NCI-H1092 (cell line): Measurements from ENCODE around the gene HHATL.

Experiments
- DNase-seq: peaks from one replicate; lab custom pipeline; 2025; lab: John Stamatoyannopoulos, UW

Gene HHATL, protein sequence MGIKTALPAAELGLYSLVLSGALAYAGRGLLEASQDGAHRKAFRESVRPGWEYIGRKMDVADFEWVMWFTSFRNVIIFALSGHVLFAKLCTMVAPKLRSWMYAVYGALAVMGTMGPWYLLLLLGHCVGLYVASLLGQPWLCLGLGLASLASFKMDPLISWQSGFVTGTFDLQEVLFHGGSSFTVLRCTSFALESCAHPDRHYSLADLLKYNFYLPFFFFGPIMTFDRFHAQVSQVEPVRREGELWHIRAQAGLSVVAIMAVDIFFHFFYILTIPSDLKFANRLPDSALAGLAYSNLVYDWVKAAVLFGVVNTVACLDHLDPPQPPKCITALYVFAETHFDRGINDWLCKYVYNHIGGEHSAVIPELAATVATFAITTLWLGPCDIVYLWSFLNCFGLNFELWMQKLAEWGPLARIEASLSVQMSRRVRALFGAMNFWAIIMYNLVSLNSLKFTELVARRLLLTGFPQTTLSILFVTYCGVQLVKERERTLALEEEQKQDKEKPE

DNA sequence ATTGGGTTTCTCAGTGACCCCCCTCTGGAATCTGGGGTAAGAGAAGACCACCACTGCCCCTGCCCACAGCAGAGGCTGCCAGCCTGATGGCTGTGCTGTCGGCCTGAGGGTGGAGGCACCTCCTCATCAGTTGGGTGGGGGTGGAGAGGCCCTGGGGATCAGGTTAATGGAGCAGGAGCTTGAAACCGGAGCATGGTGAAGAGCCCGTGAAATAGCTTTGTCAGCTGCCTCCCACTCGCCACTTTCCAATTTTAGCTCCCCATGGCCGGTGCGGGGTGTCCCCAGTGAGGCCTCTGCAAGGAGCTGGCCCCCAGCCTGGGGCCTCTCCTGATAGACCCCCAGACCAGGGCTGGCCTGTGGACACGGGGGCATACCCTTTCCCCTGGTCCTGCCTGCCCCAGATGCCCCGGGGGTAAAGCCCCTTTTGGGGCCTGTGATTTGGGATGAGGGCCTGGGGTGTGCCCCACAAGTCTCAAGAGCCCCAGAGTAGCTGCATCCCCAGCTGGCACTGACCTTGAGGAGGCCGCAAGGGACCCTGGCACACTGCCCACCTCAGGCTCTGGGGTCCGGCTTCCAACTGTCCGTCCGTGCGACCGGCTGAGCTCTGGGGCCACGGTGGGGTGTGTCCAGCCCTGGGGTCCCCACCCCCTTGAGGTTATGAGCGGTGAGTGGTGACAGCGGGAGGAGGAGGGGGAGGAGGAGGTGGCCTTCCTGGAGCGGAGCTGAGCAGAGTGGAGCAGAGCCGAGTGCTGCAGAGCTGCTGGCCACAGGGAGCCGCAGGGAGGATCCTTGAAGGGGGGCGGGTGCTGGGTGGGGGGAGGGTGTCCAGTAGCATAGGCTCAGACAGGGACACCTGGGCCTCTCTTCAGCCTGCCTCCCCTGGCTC lies at the start of gene HHATL:
TSS of gene HHATL (minus strand) at position 733 of the 886 bp plus-strand sequence. CDS start 1,972 bp downstream, outside the sequence.
- no peak for DNase-seq

DNA sequence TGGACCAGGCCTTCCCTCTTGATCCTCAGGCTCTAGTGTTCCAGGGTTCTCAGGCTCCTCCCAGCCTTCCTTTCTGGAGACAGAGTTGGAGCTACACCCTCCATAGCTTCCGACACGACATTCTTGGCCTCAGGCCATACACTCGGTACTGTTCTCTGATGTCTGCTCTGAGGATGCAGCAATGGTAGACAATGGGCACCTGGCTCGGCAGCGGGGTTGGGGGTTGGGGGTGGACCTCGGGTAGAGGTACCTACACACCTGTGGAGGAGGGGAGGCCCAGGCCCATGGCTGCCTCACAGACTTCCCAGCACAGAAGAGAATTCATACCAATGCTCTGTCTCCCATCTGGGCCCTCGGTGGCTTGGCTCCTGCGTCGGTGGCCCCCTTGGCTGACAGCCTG lies 49.0 kb upstream of the HHATL start:
- DNase-seq: no peak

DNA sequence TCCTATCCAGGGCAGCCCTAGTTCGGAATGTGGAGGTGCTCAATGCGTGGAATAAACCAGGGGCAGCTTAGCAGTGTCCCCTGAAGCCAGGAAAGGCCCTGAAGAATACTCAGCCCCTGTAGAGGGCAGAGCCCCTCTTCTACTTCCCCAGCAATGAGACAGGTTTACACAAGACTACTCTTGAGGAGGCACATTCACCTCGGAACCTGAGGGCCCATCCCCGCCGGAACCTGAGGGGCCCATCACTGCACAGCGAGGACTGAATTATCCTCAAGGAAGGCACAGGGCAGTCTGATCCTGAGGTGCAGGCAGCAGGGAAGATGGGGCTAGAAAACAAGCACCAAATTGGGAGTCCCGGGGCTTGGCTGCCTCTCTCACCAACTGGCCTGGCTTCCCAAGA lies 48.2 kb upstream of the HHATL start:
- DNase-seq: no peak

DNA sequence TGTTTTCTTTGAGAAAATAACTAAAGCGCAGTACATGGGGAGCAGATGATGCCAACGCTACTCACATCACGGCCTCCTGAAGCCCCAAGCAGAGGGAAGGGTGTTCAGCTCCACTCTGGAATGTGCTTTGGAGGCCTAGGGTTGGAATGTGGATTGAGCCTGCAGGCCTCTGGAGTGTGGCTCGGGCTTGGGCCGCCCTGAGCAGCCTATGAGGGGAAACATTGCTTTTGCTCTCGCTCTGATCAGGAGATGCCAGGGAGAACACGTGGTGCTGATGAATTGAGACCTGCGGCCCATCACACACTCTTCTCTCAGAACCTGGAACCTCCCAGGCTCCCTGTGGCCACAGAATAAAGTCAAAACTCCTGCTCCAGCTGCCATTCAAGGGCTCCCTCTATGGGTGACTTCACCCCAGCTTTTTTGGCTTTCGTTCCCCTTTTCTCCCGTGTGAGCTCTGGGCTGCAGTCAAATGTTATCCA lies 47.2 kb upstream of the HHATL start:
- DNase-seq: no peak

DNA sequence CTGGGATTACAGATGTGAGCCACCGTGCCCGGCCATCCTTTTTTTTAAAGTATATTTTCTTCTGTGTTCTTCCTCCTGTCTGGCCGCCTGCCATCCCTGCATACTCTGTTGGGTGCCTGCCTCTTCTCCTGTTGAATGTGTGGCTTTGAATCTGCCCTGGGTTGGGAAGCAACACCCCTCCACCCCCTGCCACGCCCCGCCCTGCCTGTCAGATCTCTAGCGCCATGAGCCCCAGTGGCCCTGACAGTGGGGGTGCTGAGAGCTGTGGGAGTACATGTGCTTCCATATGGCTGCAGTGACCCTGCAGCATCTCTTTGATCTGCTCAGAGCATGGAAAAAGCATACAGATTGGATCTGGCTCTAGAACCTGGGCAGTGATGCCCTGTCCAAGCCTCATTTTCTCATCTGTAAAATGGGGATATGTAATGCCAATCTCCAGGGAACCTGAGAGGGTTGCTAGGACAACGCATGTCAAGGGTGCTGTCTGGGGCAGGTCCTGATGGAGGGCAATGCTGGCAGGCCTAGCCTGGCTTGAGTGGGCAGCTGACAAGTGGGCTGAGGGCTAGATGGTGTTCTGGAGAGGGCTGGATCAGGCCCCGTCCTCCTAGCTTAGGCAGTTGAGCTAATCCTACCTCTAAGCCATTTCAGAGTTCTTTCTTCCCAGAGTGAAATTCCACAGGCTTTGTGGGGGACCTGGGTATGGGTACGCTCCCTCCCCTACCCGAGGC lies 46.6 kb upstream of the HHATL start:
- DNase-seq: no peak

DNA sequence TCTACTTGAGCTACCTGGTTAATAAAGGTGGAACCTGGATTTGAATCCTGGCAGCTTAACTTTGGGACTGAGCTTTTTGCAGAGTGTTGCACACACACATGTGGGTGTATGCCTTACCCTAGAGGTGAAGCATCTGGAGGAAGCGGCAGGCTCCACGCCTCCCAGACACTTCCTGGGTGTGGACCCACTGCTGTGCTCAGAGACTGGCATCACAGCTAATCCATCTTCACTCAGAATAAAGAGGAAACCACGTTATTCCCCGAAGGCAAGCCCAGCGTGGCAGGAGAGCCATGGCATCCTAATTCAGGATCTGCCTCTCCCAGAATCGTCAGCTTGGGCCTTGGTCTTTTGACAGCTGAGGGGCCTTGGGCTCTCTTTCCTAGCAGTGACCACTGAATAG lies 45.0 kb upstream of the HHATL start:
- DNase-seq: no peak

DNA sequence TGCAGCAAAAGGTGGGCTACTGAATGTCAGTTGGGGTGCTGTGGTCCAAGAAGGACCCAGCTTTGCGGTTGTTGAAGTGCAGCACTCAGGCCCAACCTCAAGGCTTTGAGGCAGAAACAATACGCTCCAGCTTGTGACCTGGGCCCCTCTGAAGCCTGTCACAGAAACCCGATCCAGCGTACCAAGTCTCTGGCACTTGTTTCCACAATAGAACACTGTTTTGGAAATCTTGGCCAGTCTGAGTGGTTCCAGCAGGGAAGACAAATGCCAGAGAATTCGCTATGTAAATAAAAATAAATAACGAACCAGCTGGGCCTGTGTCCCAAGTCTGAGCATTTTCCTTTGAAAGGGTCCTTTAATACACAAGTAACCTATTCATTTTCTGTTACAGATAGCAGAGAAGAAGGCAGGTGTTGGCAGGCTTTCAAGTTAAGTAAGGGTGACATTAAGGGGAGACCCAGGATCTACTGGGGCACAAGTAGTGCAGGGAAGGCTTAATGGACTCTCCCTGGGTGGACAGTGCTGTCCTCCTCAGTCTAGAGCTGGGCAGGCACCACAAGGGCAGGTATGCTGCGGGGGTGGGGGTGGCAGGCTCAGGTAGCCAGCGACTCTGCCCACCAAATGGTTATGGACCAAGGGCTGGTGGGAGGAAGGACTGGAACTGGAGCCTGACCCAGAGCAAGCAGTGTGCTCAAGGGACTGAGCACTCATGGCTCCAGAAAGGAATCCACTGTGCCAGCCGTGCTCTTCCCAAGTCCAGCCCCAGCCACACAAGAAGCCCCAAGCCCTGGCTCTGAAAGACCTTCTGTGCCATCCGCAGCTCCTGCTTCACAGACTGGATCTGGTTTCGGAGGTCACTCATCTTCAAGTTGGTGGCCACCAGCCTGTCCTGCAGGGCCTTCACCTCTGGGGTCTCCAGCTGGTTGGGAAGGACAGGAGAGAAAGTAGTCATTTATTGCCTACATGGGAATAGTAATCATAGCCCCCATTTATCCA lies 44.2 kb upstream of the HHATL start:
- no peak for DNase-seq

DNA sequence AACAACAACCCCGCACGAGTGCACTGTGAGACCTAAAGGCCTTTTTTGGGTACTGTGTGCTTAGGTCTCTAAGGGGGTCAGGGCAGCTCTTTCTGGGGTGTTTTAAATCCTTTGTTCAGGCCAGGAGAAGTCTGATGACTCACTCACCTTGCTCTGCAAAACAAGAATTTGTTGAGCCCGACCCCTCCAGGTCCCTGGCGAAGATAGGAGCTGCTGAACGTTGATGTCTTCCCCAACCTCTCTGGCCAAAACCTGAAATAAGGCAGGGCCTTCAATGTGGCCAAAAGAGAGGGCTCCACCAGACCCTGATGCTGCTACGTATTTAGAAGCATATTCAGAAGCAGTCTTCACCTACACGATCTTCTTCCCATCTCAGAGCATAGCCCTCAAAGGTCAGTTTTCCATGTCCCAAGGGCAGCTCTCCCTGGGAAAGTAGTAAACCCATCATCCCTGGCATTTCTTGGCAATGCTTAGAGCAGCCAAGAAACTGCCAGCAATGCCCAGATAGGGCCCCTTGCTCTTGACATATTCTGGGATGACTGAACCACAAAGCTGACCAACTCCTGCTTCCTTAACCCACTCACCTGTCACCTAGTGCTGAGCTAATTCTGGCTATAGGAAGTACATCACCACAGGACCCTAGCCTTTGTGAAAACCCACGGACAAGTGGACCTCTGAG lies 43.3 kb upstream of the HHATL start:
- no peak for DNase-seq

DNA sequence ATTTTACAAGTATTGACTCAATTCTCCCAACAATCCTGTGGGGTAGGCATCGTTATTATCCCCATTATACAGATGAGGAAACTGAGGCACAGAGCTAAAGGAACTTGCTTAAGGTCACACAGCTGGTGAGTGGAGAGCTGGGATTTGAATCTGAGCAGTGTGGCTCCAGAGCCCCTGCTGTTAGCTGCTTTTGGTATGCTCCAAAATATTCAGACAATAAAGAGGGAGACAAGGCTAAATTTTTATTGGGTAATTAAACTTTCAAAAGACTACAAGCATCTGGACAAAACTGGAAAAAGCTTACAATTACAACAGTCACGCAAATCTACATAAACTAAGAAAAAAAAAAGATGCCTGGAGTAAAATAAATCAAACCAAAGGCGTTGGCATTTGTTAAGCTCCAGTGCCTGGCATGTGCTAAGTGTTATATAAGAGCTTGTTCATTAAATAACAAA lies 42.7 kb upstream of the HHATL start:
- no peak for DNase-seq

DNA sequence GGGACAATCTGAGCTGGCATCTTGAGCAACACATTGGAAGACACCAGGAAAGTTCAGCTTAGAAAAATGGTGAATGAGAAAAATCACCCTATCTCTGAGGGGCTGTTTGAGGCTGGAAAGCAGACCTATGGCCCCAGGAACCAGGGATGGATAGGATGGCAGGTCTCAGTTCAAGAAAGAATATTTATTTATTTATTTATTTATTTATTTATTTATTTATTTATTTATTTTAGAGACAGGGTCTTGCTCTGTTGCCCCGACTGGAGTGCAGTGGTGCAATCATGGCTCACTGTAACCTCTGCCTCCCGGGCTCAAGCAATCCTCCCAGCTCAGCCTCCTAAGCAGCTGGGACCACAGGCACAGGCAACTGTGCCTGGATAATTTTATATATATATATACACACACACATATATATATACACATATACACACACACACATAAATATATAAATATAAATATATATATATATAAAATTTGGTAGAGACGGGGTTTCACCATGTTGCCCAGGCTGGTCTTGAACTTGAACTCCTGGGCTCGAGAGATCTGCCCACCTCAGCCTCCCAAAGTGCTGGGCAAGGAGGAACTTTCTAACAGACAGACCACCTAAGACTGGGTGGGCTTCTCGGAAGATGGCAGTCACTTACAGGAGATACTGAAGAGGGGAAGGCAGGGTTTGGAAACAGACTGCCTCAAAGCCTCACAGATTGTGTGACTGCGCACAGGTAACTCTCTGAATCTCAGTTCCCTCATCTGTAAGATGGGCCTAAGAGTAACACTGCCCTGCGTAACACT lies 40.8 kb upstream of the HHATL start:
- no peak for DNase-seq

DNA sequence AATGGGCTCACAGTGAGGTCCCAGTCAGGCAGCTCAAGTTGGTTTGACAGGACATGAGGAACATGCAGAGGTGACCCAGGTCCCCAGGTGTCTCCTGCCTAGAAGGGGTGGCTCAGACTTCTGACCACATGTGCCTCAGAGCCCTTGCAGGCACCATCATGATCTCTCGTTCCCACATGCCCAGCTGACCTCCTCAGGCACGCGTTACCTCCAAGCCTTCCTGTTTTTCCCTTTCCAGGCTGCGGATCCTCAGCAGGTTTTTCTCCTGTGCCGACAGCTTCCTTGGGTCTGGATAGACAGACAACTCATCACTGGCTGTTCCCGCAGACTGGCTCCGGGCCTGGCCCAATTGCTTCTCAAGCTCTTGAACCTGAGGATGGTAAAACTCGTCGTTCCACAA lies 40.1 kb upstream of the HHATL start:
- no peak for DNase-seq

DNA sequence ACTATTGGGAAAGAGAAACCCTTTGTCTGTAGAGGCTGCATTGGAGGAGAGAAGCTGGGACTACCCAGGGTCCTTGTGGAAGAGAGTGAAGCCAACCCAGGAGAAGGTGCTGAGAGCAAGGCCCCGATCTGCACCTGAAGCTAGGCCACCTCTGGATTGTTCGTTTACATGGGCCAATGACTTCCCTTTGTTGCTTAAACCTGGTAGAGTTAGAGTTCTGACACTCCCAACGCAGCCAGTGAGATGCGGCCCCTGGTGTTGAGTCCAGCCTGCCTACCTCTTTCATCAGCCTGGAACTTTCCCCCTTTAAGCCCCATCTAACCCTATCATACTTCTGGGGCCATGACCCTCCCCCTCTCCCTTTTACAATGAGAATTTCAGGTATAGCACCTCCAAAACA lies 39.7 kb upstream of the HHATL start:
- DNase-seq: no peak

DNA sequence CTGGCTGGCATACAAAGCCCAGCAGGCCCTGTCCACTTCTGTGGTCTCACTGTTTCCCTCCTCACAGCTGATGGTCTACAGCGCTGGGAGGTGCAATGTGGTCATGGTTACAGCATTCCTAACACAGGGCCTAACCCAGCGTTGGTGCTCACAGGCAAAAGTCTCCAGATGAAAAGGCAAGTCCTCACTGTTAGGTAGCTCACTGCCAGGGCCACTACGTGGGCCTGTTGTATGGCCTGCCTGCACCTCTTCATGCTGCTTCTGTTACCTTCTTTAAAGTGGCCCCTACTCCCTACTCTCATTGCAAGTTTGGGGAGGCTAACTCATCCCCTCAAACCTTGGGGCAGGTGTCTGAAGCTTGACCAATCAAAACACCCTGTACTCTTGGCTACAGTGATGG lies 39.2 kb upstream of the HHATL start:
- DNase-seq: no peak

DNA sequence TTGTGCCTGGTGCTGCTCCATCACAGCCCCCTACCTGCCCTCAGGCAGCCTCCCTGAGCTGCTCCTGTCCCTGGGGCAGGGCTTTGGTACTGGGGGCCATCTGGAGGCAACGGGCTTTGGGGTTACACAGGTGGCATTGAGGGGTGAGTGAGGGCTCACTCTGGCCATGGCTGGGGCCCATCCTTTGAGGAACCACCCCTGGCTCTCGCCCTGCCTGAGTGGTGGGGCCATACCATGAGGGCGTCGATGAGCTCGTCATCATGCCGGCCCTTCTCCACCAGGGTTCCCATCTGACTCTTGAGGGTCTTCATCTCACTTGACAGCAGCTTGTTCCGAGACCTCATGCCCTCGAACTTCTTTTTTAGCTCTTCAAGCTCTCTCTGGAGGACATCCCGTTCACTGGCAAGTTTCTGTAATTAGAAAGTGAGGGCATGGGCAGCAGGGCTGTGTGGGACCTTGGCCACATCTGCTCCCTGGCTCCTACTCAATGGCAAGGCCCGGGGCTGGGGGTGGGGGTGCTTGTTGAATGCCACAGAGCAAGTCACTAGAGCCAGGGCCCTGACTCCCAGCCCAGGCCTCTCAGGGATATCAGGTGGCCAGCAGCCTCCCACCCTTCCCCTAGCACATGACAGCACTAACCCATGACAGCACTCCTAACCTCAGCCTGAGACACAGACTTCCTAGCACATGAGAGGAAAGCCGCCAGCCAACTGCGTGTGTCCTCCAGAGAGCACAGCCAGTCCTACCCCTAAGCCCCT lies 37.0 kb upstream of the HHATL start:
- DNase-seq: no peak

DNA sequence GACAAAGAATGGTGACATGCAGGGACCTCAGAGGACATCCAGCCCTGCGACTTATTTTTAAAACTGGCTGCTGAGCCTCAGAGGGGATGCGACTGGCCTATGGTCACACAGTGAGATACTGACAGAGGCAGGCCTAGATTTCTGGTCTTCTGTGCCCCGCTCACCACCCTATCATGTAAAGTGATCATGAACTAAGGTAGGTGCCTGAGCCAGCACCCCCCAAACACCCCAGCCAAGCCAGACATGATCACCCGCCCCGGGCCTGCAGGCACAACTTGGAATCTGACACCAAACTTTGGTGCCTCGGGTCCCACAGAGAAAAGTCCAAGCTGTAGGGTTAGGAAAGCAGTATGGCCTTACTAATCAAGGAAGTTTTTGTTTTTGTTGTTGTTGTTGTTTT lies 33.9 kb upstream of the HHATL start:
- DNase-seq: no peak

DNA sequence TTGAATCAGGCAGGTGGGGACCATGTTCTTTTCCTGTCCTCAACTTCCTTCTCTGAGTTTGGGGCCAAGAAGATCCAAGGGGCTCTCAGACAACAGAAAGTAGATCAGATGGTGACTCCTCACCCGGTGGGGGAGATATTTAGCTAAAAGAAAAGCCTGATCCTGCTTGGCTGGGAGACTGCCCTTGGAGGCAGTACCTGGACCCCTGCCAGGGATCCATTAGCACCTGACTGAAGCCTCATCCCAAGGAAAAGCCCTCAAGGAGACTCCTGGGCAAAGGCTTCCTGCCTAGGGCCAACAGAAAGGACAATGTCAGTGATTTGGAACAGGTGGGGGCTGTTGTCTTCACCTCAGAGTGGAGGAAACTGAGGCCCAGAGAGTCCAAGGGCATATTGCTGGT lies 33.5 kb upstream of the HHATL start:
- DNase-seq: no peak

DNA sequence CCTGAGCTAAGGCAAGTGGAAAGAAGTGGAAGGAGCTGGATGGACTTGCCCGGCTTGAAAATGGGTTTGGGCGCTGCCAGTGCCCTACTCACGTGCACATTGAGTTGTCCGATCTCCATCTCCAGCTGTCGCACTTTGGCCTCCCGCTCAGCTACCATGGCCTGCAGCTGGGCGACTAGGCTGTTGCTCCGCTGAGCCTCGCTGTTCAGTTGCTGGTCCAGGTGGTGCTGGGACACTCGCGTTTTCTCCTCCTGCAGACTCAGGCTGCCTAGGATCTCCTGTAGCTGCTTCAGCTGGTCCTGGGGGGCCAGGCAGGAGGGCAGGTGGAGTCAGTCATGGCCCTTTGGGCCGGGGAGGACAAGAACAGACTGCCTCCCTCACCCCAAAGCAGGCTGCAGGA lies 33.0 kb upstream of the HHATL start:
- no peak for DNase-seq

DNA sequence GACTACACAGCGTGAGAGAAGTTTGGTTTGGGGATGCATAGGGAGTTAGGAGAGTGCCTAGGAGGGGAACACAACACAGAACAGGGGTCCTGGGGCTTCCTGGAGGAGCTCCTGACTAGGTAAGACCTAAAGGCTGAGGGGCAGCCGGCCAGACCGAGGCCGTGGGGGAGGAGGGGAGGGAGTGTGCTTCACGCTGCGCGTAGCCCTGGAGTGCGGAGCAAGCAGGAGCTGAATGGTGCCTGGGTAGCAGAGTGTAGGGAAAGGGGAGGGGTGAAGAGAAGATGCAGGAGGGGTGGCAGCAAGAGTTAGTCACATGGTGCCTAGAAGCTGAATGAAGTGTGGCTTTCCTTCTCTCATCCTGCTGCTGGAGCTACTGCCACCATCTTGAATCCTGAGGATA lies 32.4 kb upstream of the HHATL start:
- no peak for DNase-seq
